Lung (tissue), 12 donors: Measurements from ENCODE around the gene AK9. TPM values are rescaled to one million over a fixed set of nuclear protein-coding genes. Genes with fewer than 3 reads are reported as not detected.

ENCODE experiments used
- ATAC-seq: fragments of 200-7000 bp; cut with Tn5 transposase; one replicate; pipeline ENCODE4 v1.9.1; 2020; ENCODE audit warnings: moderate number of reproducible peaks; ENCODE audit not compliant: insufficient read depth, low FRiP score
- DNase-seq, 3 donors: peaks; one replicate each; pipeline ENCODE4 v3.0.0-alpha.2; 2013 to 2017
- H3K27ac ChIP-seq, 2 donors: one replicate each; pipeline ENCODE4 v1.5.1; 2013; ENCODE audit warnings: mild to moderate bottlenecking in 2 of 2, moderate library complexity in 2 of 2, control low read depth in 1 of 2, inconsistent platforms in 1 of 2, low read depth in 1 of 2, low read length in 1 of 2
- H3K27me3 ChIP-seq, 3 donors: one replicate each; pipeline ENCODE4 v1.5.1; 2013; ENCODE audit warnings: low read length in 2 of 3; ENCODE audit not compliant: control insufficient read depth in 3 of 3, insufficient read depth in 3 of 3
- H3K36me3 ChIP-seq, 4 donors: one replicate each; pipeline ENCODE4 v1.5.1; 2013; ENCODE audit warnings: low read length in 4 of 4, mild to moderate bottlenecking in 1 of 4, moderate library complexity in 1 of 4; ENCODE audit not compliant: control insufficient read depth in 4 of 4, insufficient read depth in 4 of 4
- H3K4me1 ChIP-seq, 5 donors: one replicate each; pipeline ENCODE4 v1.5.1; 2013; ENCODE audit warnings: low read length in 5 of 5, mild to moderate bottlenecking in 2 of 5, moderate library complexity in 1 of 5; ENCODE audit not compliant: control insufficient read depth in 5 of 5, insufficient read depth in 5 of 5
- H3K4me3 ChIP-seq: one replicate; pipeline ENCODE4 v1.5.1; 2013; ENCODE audit warnings: mild to moderate bottlenecking, control low read depth, moderate library complexity
- H3K9ac ChIP-seq, 2 donors: one replicate each; pipeline ENCODE4 v1.5.1; 2013; ENCODE audit warnings: low read length in 2 of 2, control low read depth in 1 of 2; ENCODE audit not compliant: insufficient read depth in 1 of 2
- H3K9me3 ChIP-seq, 4 donors: one replicate each; pipeline ENCODE4 v1.5.1; 2013; ENCODE audit warnings: low read length in 3 of 4, mild to moderate bottlenecking in 1 of 4, moderate library complexity in 1 of 4; ENCODE audit not compliant: control insufficient read depth in 4 of 4, insufficient read depth in 3 of 4
- CTCF ChIP-seq: IDR thresholded peaks from 2 replicates; pipeline ENCODE4 v1.5.1; 2012; ENCODE audit warnings: mild to moderate bottlenecking; ENCODE audit errors: control extremely low read depth, extremely low read depth
- WGBS, 2 donors: extraction: QIAGEN DNeasy Blood & Tissue Kit; methylation state at CpG; one replicate each; pipeline ENCODE4 v1.1.7; 2013; 5-methylcytosine and 5-hydroxymethylcytosine counted together
- polyA plus RNA-seq, 2 donors: library from polyadenylated mRNA; stranded (reverse); fragments of 200-250 nt; gene quantifications; one replicate each; pipeline ENCODE4 v1.2.1, GENCODE V29; 2013
- total RNA-seq, 2 donors: library from RNA; depleted of rRNA in 1 of 2; stranded (reverse); fragments of >200 nt in 1 of 2; gene quantifications; one replicate each; pipeline ENCODE4 v1.2.1, GENCODE V29; 2014 to 2021
- donor health status: control.
- donor health status: control.
- donor health status: Bipolar disorder and iron deficiency.
- donor health status: healthy.
- donor health status: DM: yes; HTN: yes; CAD: no.

AK9 gene
- total and polyA plus RNA-seq, 4 donors, result 4.1 to 26.3 (median 7.2) TPM

DNA sequence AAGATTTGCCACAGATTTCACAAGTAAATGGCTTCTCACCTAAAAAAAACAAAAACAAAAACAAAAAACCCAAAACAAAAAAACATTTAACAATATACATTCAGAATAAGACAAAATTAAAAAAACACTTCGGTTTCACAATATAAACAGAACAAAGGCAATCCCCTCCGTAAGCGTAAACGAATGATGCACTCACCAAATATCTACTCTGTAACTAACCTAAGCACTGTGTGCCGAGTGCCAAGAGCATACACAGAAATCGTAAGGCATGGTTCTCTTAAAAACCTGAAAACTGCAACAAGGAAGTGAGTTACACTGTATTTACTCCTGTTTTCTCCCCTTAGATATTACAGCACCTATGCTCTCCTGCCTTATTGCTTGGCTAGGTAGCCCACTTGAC is 223.3 kb downstream of the AK9 start:
- no peak for ATAC-seq
- no peaks in the 10 kb centered on the region for H3K9me3 ChIP-seq
- H3K36me3 ChIP-seq, result peaks cover 20 to 44% (median 32%) of the 10 kb centered on the region in 4 donors
- 90 to 96% methylated on average over 6 of the region's 6 CpGs for WGBS, 2 donors
- H3K9ac ChIP-seq, result no peak overlapping the region
- TF ChIP-seq CTCF, result no peak
- no peak overlapping the region for H3K4me3 ChIP-seq
- H3K4me1 ChIP-seq, result peaks cover 0 to 10% (median 2%) of the 10 kb centered on the region in 5 donors
- H3K27ac ChIP-seq, result no peak overlapping the region
- DNase-seq, result no peak
- H3K27me3 ChIP-seq, result no peaks in the 10 kb centered on the region

DNA sequence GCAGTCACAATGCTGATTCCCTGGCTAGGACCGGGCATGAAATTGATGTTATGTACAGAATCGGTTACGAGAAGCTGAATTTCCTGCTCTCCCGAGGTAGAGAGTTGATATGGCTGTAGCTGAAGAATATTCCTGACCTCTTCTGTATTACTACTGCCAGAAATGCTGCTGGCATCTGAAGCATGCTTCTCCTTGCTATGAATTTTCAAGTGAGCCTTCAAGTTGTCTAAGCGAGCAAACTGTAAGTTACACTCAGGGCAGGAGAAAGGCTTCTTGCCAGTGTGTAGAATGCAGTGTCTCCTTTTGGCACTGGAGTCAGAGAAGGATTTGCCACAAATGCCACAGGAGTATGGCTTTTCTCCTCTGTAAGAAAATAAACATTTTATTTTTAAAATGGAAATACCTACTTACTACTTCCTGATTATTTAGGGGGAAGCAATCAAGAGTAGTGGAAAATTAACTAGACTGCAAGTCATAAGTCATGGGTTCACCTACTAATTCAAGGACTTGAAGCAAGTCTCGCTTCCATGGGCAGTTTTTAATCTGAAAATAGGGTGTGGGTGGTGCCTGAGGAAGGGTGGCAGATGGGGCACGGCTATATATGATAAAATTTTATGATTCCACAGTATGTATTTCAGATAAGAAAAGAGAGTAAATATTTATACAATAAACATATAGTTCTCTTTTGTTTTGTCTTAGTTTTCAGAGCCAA is 224.6 kb downstream of the AK9 start:
- H3K36me3 ChIP-seq, result peaks cover 14 to 42% (median 27%) of the 10 kb centered on the region in 4 donors
- DNase-seq (peak in 2 of 3 donors; percentile 35 to 59), ATAC-seq (no peak)
- WGBS, 2 donors, result 67 to 84% methylated on average over 7 of the region's 7 CpGs
- no peaks in the 10 kb centered on the region for H3K27me3 ChIP-seq
- no peak overlapping the region for H3K9ac ChIP-seq
- no peak overlapping the region for H3K4me3 ChIP-seq
- no peaks in the 10 kb centered on the region for H3K9me3 ChIP-seq
- peak overlapping the region in 1 of 2 donors; percentile 68 for H3K27ac ChIP-seq
- H3K4me1 ChIP-seq, result peaks cover 0 to 10% (median 2%) of the 10 kb centered on the region in 5 donors
- no peak for TF ChIP-seq CTCF

DNA sequence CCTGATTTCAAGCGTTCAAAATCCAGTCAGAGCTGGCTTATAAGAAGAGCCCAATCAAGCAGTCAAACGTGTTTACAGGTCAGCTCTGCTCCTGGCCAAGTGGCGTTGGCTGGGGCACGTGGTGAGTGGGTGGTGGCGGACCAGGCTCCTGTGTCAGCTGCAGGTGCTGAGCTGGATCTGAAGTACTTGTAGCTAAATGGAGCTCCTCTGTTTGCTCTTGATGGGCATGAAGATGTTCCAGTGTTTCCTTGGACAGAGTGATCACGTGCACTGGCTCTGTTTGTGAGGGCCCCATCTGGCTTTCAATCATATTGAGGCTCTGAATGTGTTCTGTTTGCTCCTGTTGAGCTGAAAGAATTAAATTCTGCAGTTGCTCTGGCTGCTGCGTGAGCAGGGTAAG is 225.2 kb downstream of the AK9 start:
- WGBS, 2 donors, result 67 to 92% methylated on average over 7 of the region's 7 CpGs
- peak in 1 of 3 donors; percentile 48 for DNase-seq
- Histone ChIP-seq H3K36me3 (peaks cover 11 to 36% (median 25%) of the 10 kb centered on the region in 4 donors), H3K9ac (no peak overlapping the region), H3K9me3 (no peaks in the 10 kb centered on the region), H3K27me3 (no peaks in the 10 kb centered on the region), H3K4me3 (no peak overlapping the region), H3K27ac (peak overlapping the region; percentile 28 to 68), H3K4me1 (peaks cover 0 to 10% (median 2%) of the 10 kb centered on the region in 5 donors)
- no peak for TF ChIP-seq CTCF
- ATAC-seq, result peak; percentile 47
